NT2/D1 (cell line): ENCODE measurements around the gene ATG9B.
"Not testable (repeated sequence)": the region's sequence is repeated elsewhere in the genome, so short reads cannot be mapped to it uniquely, and the experiment has no call there.

ENCODE experiments used
- DNase-seq: peaks from one replicate; pipeline ENCODE4 v3.0.0-alpha.2; 2011; ENCODE audit warnings: low read depth, low spot score
- H3K27me3 ChIP-seq: 2 replicates; pipeline ENCODE4 v1.6.0; 2011; ENCODE audit warnings: mild to moderate bottlenecking; ENCODE audit not compliant: insufficient read length, insufficient read depth
- H3K36me3 ChIP-seq: 2 replicates; pipeline ENCODE4 v1.6.1; 2011; ENCODE audit warnings: mild to moderate bottlenecking, low read length, mixed read lengths; ENCODE audit not compliant: insufficient read depth, insufficient read length
- H3K4me1 ChIP-seq: 2 replicates; pipeline ENCODE4 v1.5.1; 2011; ENCODE audit not compliant: insufficient read depth, insufficient read length
- H3K4me3 ChIP-seq: 2 replicates; pipeline ENCODE4 v1.5.1; 2011; ENCODE audit warnings: low read depth; ENCODE audit not compliant: insufficient read length
- H3K9ac ChIP-seq: 2 replicates; pipeline ENCODE4 v1.6.0; 2011; ENCODE audit warnings: low read depth; ENCODE audit not compliant: insufficient read length
- H3K9me3 ChIP-seq: 2 replicates; pipeline ENCODE4 v1.5.1; 2011; ENCODE audit warnings: mild to moderate bottlenecking, low read length; ENCODE audit not compliant: insufficient read depth
- SUZ12 ChIP-seq: IDR thresholded peaks from 2 replicates; pipeline ENCODE4 v1.6.1; 2011; ENCODE audit not compliant: insufficient read length, insufficient read depth; ENCODE audit errors: extremely low read depth
- YY1 ChIP-seq: IDR thresholded peaks from 2 replicates; pipeline ENCODE4 v1.6.1; 2011; ENCODE audit not compliant: insufficient read length, insufficient read depth
- ZNF274 ChIP-seq: IDR thresholded peaks from 2 replicates; pipeline ENCODE4 v1.6.1; 2011; ENCODE audit warnings: mild to moderate bottlenecking, low read depth, low read length

Gene ATG9B

GRCh38 chr7:151016942-151017341, 7.4 kb downstream of the ATG9B start:
- Histone ChIP-seq H3K4me1 (peaks cover 33% of the 10 kb centered on the region), H3K4me3 (no peak overlapping the region), H3K27me3 (peaks cover 3% of the 10 kb centered on the region), H3K9me3 (no peaks in the 10 kb centered on the region), H3K36me3 (peaks cover 12% of the 10 kb centered on the region), H3K9ac (no peak overlapping the region)
- no peak for DNase-seq
- TF ChIP-seq ZNF274 (no peak), SUZ12 (no peak), YY1 (no peak)

- Histone ChIP-seq H3K9me3 (no peaks in the 10 kb centered on the region), H3K9ac (no peak overlapping the region), H3K36me3 (peaks cover 12% of the 10 kb centered on the region), H3K4me1 (peaks cover 33% of the 10 kb centered on the region), H3K27me3 (peaks cover 3% of the 10 kb centered on the region), H3K4me3 (no peak overlapping the region)
- no peak for TF ChIP-seq YY1
- no peak for DNase-seq
These were observed 7.8 kb downstream of the ATG9B start for GRCh38 chr7:151016505-151016904.

- Histone ChIP-seq H3K4me3 (no peak overlapping the region), H3K4me1 (peaks cover 31% of the 10 kb centered on the region), H3K9me3 (no peaks in the 10 kb centered on the region), H3K36me3 (peaks cover 12% of the 10 kb centered on the region), H3K27me3 (peaks cover 3% of the 10 kb centered on the region), H3K9ac (no peak overlapping the region)
- DNase-seq: no peak
- TF ChIP-seq SUZ12 (no peak), ZNF274 (no peak), YY1 (no peak)
These were observed 8.3 kb downstream of the ATG9B start for GRCh38 chr7:151015967-151016366.

- no peak for TF ChIP-seq SUZ12
- TF ChIP-seq YY1: no peak
- no peak for TF ChIP-seq ZNF274
- peaks cover 3% of the 10 kb centered on the region for H3K27me3 ChIP-seq
- H3K9me3 ChIP-seq: no peaks in the 10 kb centered on the region
- no peak overlapping the region for H3K9ac ChIP-seq
- H3K4me1 ChIP-seq: peaks cover 27% of the 10 kb centered on the region
- no peak overlapping the region for H3K4me3 ChIP-seq
- DNase-seq: no peak
- H3K36me3 ChIP-seq: peaks cover 12% of the 10 kb centered on the region
These were observed 9.3 kb downstream of the ATG9B start for GRCh38 chr7:151014950-151015349.

GRCh38 chr7:151013733-151014497, 10.4 kb downstream of the ATG9B start:
- no peak for TF ChIP-seq SUZ12
- TF ChIP-seq YY1: no peak
- no peak for TF ChIP-seq ZNF274
- no peak for DNase-seq
- Histone ChIP-seq H3K36me3 (peaks cover 12% of the 10 kb centered on the region), H3K4me1 (peaks cover 21% of the 10 kb centered on the region), H3K4me3 (no peak overlapping the region), H3K9me3 (no peaks in the 10 kb centered on the region), H3K9ac (no peak overlapping the region), H3K27me3 (peaks cover 3% of the 10 kb centered on the region)

GRCh38 chr7:151013356-151013732, 10.9 kb downstream of the ATG9B start:
- peaks cover 21% of the 10 kb centered on the region for H3K4me1 ChIP-seq
- no peak overlapping the region for H3K9ac ChIP-seq
- peaks cover 12% of the 10 kb centered on the region for H3K36me3 ChIP-seq
- no peak for TF ChIP-seq ZNF274
- TF ChIP-seq SUZ12: no peak
- no peak for TF ChIP-seq YY1
- H3K9me3 ChIP-seq: no peaks in the 10 kb centered on the region
- H3K4me3 ChIP-seq: no peak overlapping the region
- peaks cover 3% of the 10 kb centered on the region for H3K27me3 ChIP-seq
- DNase-seq: no peak

- peaks cover 3% of the 10 kb centered on the region for H3K27me3 ChIP-seq
- TF ChIP-seq YY1: no peak
- no peak for TF ChIP-seq SUZ12
- TF ChIP-seq ZNF274: no peak
- no peak overlapping the region for H3K4me3 ChIP-seq
- H3K9me3 ChIP-seq: no peaks in the 10 kb centered on the region
- H3K36me3 ChIP-seq: peaks cover 12% of the 10 kb centered on the region
- H3K4me1 ChIP-seq: peaks cover 23% of the 10 kb centered on the region
- no peak overlapping the region for H3K9ac ChIP-seq
- DNase-seq: no peak
These were observed 11.4 kb downstream of the ATG9B start for GRCh38 chr7:151012911-151013347.

GRCh38 chr7:151012031-151012692, 12.1 kb downstream of the ATG9B start:
- no peak for DNase-seq
- peaks cover 24% of the 10 kb centered on the region for H3K4me1 ChIP-seq
- H3K9ac ChIP-seq: no peak overlapping the region
- H3K4me3 ChIP-seq: no peak overlapping the region
- no peak for TF ChIP-seq YY1
- no peak for TF ChIP-seq SUZ12
- peaks cover 12% of the 10 kb centered on the region for H3K36me3 ChIP-seq
- H3K27me3 ChIP-seq: no peaks in the 10 kb centered on the region
- no peaks in the 10 kb centered on the region for H3K9me3 ChIP-seq

- H3K27me3 ChIP-seq, H3K9me3 ChIP-seq, H3K9ac ChIP-seq, H3K4me3 ChIP-seq, DNase-seq: not testable (repeated sequence)
- peaks cover 12% of the 10 kb centered on the region for H3K36me3 ChIP-seq
- H3K4me1 ChIP-seq: peaks cover 27% of the 10 kb centered on the region
These were observed 12.7 kb downstream of the ATG9B start for GRCh38 chr7:151011616-151012015.
